A549 (cell line): ENCODE results near the gene PARP12.

Source experiments
- BCL3 ChIP-seq: fragments of >200 bp; sonication (Bioruptor Twin); formaldehyde crosslinking; IDR thresholded peaks from 3 replicates; pipeline ENCODE4 v1.6.1; 2016
- CTCF ChIP-seq: fragments of >200 bp; sonication (Bioruptor Twin); formaldehyde crosslinking; IDR thresholded peaks from 3 replicates; pipeline ENCODE4 v1.5.1; 2016
- JUNB ChIP-seq: fragments of >200 bp; sonication (Bioruptor Twin); formaldehyde crosslinking; IDR thresholded peaks from 2 replicates; pipeline ENCODE4 v1.6.1; 2016
- POLR2A ChIP-seq: IDR thresholded peaks from 2 replicates; pipeline ENCODE4 v1.6.1; 2012; ENCODE audit warnings: mild to moderate bottlenecking, low read length
- RCOR1 ChIP-seq: fragments of 150-350 bp; IDR thresholded peaks from 2 replicates; pipeline ENCODE4 v1.6.1; 2014; ENCODE audit warnings: antibody characterized with exemption, low read length, low read depth
- ZSCAN20 ChIP-seq: fragments of 250-450 bp; sonication (Bioruptor Pico); IDR thresholded peaks from 2 replicates; pipeline ENCODE4 v1.8.0; 2022; ENCODE audit warnings: mild to moderate bottlenecking, moderate library complexity

DNA sequence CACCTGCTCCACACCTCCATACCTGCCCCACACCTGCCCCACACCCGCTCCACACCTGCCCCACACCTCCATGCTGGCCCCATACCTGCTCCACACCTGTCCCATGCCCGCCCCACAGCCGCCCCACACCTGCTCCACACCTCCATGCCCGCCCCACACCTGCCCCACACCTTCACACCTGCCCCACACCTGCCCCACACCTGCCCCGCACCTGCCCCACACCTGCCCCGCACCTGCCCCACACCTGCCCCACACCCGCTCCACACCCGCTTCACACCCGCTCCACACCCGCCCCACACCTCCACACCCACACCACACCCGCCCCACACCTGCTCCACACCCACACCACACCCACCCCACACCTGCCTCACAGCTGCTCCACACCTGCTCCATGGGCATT lies 53.0 kb downstream of the PARP12 start:
- no peak for TF ChIP-seq CTCF
- no peak for TF ChIP-seq JUNB
- no peak for TF ChIP-seq POLR2A
- no peak for TF ChIP-seq BCL3
- no peak for TF ChIP-seq RCOR1
- no peak for TF ChIP-seq ZSCAN20 (CRISPR knock-in tag)
